HEK293 (cell line): ENCODE data around the gene MAGI1.

ENCODE experiments used
- CTCF ChIA-PET: fragments of 350-600 bp; formaldehyde crosslinking; extraction: SDS; loops from one replicate; lab custom pipeline; 2021; ENCODE audit warnings: antibody characterized with exemption; lab: Yijun Ruan, JAX
- POLR2A ChIA-PET: fragments of 300-600 bp; formaldehyde crosslinking; extraction: SDS; loops from one replicate; lab custom pipeline; 2020; ENCODE audit warnings: antibody characterized with exemption, inconsistent platforms; lab: Yijun Ruan, JAX
- H3K27ac ChIP-seq: fragments of 200-500 bp; sonication (Bioruptor generic); 2 replicates; pipeline ENCODE4 v1.5.1; 2014; ENCODE audit warnings: low read depth, low read length, control low read depth, inconsistent platforms; ENCODE audit errors: extremely low read depth
- H3K36me3 ChIP-seq, 2 experiments: fragments of 200-500 bp in 1 of 2; sonication (Bioruptor generic) in 1 of 2; 1 replicate in 1 of 2; 2 replicates in 1 of 2; pipeline ENCODE4 v1.5.1; 2014 to 2017; ENCODE audit warnings: inconsistent platforms in 2 of 2, low read length in 2 of 2; ENCODE audit not compliant: control insufficient read depth in 2 of 2, insufficient read depth in 1 of 2
- H3K4me1 ChIP-seq: fragments of 200-500 bp; sonication (Bioruptor generic); 2 replicates; pipeline ENCODE4 v1.5.1; 2014; ENCODE audit warnings: mild to moderate bottlenecking, low read length, inconsistent platforms; ENCODE audit not compliant: control insufficient read depth, insufficient read depth
- H3K4me3 ChIP-seq: 2 replicates; pipeline ENCODE4 v1.5.1; 2011; ENCODE audit warnings: low read depth, mild to moderate bottlenecking, control low read depth, low read length, moderate library complexity
- H3K9me3 ChIP-seq: fragments of 200-500 bp; sonication (Bioruptor generic); 2 replicates; pipeline ENCODE4 v1.5.1; 2014; ENCODE audit warnings: low read depth, low read length, inconsistent platforms; ENCODE audit not compliant: control insufficient read depth, insufficient read depth
- BCL11A ChIP-seq: fragments of 450-650 bp; formaldehyde crosslinking; IDR thresholded peaks from 2 replicates; pipeline ENCODE4 v1.5.1; 2016; ENCODE audit warnings: low read depth, missing biosample characterization, missing genetic modification characterization
- FEZF1 ChIP-seq: fragments of 450-650 bp; formaldehyde crosslinking; IDR thresholded peaks from 2 replicates; pipeline ENCODE4 v1.5.1; 2016; ENCODE audit warnings: missing biosample characterization, missing genetic modification characterization
- MYNN ChIP-seq: fragments of 450-650 bp; formaldehyde crosslinking; IDR thresholded peaks from 2 replicates; pipeline ENCODE4 v1.5.1; 2016; ENCODE audit warnings: missing biosample characterization, missing genetic modification characterization, borderline replicate concordance
- TCF7L2 ChIP-seq: IDR thresholded peaks from 2 replicates; pipeline ENCODE4 v1.6.1; 2011; ENCODE audit warnings: low read depth, mild to moderate bottlenecking, inconsistent platforms, low read length, moderate library complexity, borderline replicate concordance
- ZBTB8A ChIP-seq: fragments of 450-650 bp; formaldehyde crosslinking; IDR thresholded peaks from 2 replicates; pipeline ENCODE4 v1.5.1; 2016; ENCODE audit warnings: missing biosample characterization, missing genetic modification characterization
- ZFP3 ChIP-seq: fragments of 450-650 bp; formaldehyde crosslinking; IDR thresholded peaks from 2 replicates; pipeline ENCODE4 v1.5.1; 2016; ENCODE audit warnings: low read depth, missing biosample characterization, missing genetic modification characterization
- ZNF155 ChIP-seq: fragments of 450-650 bp; formaldehyde crosslinking; IDR thresholded peaks from 2 replicates; pipeline ENCODE4 v1.5.1; 2016; ENCODE audit warnings: missing biosample characterization, missing genetic modification characterization
- ZNF16 ChIP-seq: fragments of 450-650 bp; formaldehyde crosslinking; IDR thresholded peaks from 2 replicates; pipeline ENCODE4 v1.5.1; 2016; ENCODE audit warnings: low read depth, missing biosample characterization, missing genetic modification characterization
- ZNF175 ChIP-seq: fragments of 450-650 bp; formaldehyde crosslinking; IDR thresholded peaks from 2 replicates; pipeline ENCODE4 v1.5.1; 2016; ENCODE audit warnings: missing biosample characterization, missing genetic modification characterization
- ZNF184 ChIP-seq: fragments of 450-650 bp; IDR thresholded peaks from 2 replicates; pipeline ENCODE4 v1.5.1; 2018; ENCODE audit warnings: missing biosample characterization, mild to moderate bottlenecking, missing genetic modification characterization
- ZNF19 ChIP-seq: fragments of 450-650 bp; formaldehyde crosslinking; IDR thresholded peaks from 2 replicates; pipeline ENCODE4; 2016; ENCODE audit warnings: missing biosample characterization, missing genetic modification characterization, low read depth
- ZNF221 ChIP-seq: fragments of 450-650 bp; formaldehyde crosslinking; IDR thresholded peaks from 2 replicates; pipeline ENCODE4 v1.5.1; 2017; ENCODE audit warnings: missing biosample characterization, missing genetic modification characterization, borderline replicate concordance
- ZNF274 ChIP-seq, 2 experiments: fragments of 200-500 bp in 1 of 2; fragments of 450-650 bp in 1 of 2; sonication (Bioruptor generic) in 1 of 2; formaldehyde crosslinking in 1 of 2; IDR thresholded peaks; 2 replicates each; pipeline versions ENCODE4 v1.5.1 to v1.6.1; 2014 to 2016; ENCODE audit warnings: borderline replicate concordance in 1 of 2, inconsistent platforms in 1 of 2, low read length in 1 of 2, missing biosample characterization in 1 of 2, missing genetic modification characterization in 1 of 2
- ZNF391 ChIP-seq: fragments of 450-650 bp; formaldehyde crosslinking; IDR thresholded peaks from 2 replicates; pipeline ENCODE4 v1.5.1; 2016; ENCODE audit warnings: low read depth, missing biosample characterization, missing genetic modification characterization, borderline replicate concordance
- ZNF510 ChIP-seq: fragments of 450-650 bp; formaldehyde crosslinking; IDR thresholded peaks from 2 replicates; pipeline ENCODE4 v1.5.1; 2018; ENCODE audit warnings: mild to moderate bottlenecking, missing genetic modification characterization, missing biosample characterization; ENCODE audit not compliant: insufficient replicate concordance
- ZNF660 ChIP-seq: fragments of 450-650 bp; IDR thresholded peaks from 2 replicates; pipeline ENCODE4 v1.5.1; 2018; ENCODE audit warnings: missing biosample characterization, mild to moderate bottlenecking, missing genetic modification characterization
- TF ChIP-seq, protein P1 (sequence below): fragments of 450-650 bp; formaldehyde crosslinking; IDR thresholded peaks from 2 replicates; pipeline ENCODE4 v1.5.1; 2016; ENCODE audit warnings: missing biosample characterization, missing genetic modification characterization
- TF ChIP-seq, protein P2 (sequence below): fragments of 450-650 bp; formaldehyde crosslinking; IDR thresholded peaks from 2 replicates; pipeline ENCODE4 v1.5.1; 2016; ENCODE audit warnings: missing biosample characterization, missing genetic modification characterization
- TF ChIP-seq, protein P3 (sequence below): fragments of 450-650 bp; formaldehyde crosslinking; IDR thresholded peaks from 2 replicates; pipeline ENCODE4 v1.5.1; 2016; ENCODE audit warnings: missing biosample characterization, missing genetic modification characterization
- TF ChIP-seq, protein P4 (sequence below): fragments of 450-650 bp; formaldehyde crosslinking; optimal IDR thresholded peaks from 2 replicates; pipeline ENCODE3; 2016; ENCODE audit warnings: missing biosample characterization, mild to moderate bottlenecking, missing genetic modification characterization
- TF ChIP-seq, protein P5 (sequence below): fragments of 450-650 bp; formaldehyde crosslinking; IDR thresholded peaks from 2 replicates; pipeline ENCODE4 v1.5.1; 2017; ENCODE audit warnings: missing biosample characterization, missing genetic modification characterization
- TF ChIP-seq, protein P6 (sequence below): sonication (generic); formaldehyde crosslinking; IDR thresholded peaks from 2 replicates; pipeline ENCODE4 v1.8.1; 2022; ENCODE audit warnings: mild to moderate bottlenecking, moderate library complexity, missing genetic modification reagents

The MAGI1 gene

DNA sequence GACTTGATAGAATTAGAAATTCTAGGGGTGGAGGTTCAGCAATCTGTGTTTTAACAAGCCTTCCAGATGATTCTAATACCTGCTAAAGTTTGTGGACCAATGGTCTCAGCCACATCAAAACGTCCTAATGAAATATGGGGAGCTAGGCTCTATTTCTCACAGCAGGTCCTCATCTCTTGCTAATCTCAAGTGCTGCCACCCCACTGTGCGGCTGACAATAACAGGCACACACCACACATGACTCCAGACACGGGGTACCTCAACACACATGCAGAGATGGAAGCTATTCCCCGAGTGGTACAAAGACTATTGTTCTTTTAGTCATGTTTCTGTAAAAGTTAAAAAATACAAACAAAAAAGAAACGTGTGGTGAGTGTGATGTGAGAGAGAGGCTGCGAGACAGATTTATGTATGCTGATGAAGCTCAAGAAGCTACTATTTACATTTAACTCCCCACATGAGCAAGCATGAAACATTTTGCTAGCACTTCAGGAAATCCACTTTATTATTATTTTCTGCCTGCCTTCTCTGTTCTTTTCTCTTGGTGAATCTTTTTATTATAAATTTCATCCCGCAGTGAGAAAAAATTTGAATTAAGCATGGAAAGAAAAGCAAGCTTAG lies 405.6 kb downstream of the MAGI1 start (continued):
- TF ChIP-seq, protein P1, sequence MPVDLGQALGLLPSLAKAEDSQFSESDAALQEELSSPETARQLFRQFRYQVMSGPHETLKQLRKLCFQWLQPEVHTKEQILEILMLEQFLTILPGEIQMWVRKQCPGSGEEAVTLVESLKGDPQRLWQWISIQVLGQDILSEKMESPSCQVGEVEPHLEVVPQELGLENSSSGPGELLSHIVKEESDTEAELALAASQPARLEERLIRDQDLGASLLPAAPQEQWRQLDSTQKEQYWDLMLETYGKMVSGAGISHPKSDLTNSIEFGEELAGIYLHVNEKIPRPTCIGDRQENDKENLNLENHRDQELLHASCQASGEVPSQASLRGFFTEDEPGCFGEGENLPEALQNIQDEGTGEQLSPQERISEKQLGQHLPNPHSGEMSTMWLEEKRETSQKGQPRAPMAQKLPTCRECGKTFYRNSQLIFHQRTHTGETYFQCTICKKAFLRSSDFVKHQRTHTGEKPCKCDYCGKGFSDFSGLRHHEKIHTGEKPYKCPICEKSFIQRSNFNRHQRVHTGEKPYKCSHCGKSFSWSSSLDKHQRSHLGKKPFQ, result peak; percentile 62; the same call in 1 of the 2 replicates
- TF ChIP-seq ZNF175 (tag by site-specific recombination) (no peak), FEZF1 (tag by site-specific recombination) (peak; percentile 92), ZNF155 (tag by site-specific recombination) (no peak), ZBTB8A (peak; percentile 49), ZNF221 (tag by site-specific recombination) (no peak), MYNN (no peak), ZNF660 (tag by site-specific recombination) (no peak; the same call in 1 of the 2 replicates), ZNF510 (no peak), ZFP3 (tag by site-specific recombination) (no peak), ZNF184 (tag by site-specific recombination) (no peak)
- TF ChIP-seq, protein P2, sequence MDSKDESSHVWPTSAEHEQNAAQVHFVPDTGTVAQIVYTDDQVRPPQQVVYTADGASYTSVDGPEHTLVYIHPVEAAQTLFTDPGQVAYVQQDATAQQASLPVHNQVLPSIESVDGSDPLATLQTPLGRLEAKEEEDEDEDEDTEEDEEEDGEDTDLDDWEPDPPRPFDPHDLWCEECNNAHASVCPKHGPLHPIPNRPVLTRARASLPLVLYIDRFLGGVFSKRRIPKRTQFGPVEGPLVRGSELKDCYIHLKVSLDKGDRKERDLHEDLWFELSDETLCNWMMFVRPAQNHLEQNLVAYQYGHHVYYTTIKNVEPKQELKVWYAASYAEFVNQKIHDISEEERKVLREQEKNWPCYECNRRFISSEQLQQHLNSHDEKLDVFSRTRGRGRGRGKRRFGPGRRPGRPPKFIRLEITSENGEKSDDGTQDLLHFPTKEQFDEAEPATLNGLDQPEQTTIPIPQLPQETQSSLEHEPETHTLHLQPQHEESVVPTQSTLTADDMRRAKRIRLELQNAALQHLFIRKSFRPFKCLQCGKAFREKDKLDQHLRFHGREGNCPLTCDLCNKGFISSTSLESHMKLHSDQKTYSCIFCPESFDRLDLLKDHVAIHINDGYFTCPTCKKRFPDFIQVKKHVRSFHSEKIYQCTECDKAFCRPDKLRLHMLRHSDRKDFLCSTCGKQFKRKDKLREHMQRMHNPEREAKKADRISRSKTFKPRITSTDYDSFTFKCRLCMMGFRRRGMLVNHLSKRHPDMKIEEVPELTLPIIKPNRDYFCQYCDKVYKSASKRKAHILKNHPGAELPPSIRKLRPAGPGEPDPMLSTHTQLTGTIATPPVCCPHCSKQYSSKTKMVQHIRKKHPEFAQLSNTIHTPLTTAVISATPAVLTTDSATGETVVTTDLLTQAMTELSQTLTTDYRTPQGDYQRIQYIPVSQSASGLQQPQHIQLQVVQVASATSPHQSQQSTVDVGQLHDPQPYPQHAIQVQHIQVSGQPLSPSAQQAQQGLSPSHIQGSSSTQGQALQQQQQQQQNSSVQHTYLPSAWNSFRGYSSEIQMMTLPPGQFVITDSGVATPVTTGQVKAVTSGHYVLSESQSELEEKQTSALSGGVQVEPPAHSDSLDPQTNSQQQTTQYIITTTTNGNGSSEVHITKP (tag by site-specific recombination), result peak; percentile 78
- TF ChIP-seq, protein P3, sequence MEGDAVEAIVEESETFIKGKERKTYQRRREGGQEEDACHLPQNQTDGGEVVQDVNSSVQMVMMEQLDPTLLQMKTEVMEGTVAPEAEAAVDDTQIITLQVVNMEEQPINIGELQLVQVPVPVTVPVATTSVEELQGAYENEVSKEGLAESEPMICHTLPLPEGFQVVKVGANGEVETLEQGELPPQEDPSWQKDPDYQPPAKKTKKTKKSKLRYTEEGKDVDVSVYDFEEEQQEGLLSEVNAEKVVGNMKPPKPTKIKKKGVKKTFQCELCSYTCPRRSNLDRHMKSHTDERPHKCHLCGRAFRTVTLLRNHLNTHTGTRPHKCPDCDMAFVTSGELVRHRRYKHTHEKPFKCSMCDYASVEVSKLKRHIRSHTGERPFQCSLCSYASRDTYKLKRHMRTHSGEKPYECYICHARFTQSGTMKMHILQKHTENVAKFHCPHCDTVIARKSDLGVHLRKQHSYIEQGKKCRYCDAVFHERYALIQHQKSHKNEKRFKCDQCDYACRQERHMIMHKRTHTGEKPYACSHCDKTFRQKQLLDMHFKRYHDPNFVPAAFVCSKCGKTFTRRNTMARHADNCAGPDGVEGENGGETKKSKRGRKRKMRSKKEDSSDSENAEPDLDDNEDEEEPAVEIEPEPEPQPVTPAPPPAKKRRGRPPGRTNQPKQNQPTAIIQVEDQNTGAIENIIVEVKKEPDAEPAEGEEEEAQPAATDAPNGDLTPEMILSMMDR (tag by site-specific recombination), result no peak
- TF ChIP-seq, protein P4, sequence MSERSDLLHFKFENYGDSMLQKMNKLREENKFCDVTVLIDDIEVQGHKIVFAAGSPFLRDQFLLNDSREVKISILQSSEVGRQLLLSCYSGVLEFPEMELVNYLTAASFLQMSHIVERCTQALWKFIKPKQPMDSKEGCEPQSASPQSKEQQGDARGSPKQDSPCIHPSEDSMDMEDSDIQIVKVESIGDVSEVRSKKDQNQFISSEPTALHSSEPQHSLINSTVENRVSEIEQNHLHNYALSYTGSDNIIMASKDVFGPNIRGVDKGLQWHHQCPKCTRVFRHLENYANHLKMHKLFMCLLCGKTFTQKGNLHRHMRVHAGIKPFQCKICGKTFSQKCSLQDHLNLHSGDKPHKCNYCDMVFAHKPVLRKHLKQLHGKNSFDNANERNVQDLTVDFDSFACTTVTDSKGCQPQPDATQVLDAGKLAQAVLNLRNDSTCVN (tag by site-specific recombination), result no peak

DNA sequence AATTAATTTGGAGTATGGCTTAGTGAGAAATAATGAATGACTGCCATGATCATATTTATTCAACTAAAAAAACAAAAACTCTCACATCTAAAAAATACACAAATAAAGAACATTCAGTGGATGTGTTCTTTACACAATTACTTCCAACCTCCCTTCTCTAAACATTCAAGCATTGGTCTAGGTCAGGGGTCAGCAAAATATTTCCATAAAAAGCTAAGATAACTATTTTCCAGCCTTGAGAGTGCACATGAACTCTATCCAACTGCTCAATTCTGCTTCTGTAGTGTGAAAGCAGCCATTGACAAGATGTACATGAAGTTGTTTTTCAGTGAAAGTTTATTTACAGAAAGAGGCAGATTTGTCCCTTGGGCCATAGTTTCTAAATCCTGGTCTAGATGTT lies 406.3 kb downstream of the MAGI1 start:
- H3K4me1 ChIP-seq, result peaks cover 8% of the 10 kb centered on the region; the same call in 1 of the 2 replicates
- no peak overlapping the region for H3K27ac ChIP-seq
- H3K9me3 ChIP-seq, result no peaks in the 10 kb centered on the region
- ChIA-PET CTCF (no interaction called here), POLR2A (no interaction called here)
- TF ChIP-seq, protein P5, sequence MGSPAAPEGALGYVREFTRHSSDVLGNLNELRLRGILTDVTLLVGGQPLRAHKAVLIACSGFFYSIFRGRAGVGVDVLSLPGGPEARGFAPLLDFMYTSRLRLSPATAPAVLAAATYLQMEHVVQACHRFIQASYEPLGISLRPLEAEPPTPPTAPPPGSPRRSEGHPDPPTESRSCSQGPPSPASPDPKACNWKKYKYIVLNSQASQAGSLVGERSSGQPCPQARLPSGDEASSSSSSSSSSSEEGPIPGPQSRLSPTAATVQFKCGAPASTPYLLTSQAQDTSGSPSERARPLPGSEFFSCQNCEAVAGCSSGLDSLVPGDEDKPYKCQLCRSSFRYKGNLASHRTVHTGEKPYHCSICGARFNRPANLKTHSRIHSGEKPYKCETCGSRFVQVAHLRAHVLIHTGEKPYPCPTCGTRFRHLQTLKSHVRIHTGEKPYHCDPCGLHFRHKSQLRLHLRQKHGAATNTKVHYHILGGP (tag by site-specific recombination), result no peak
- no peak for TF ChIP-seq TCF7L2
- TF ChIP-seq BCL11A (tag by site-specific recombination), result no peak
- no peak for TF ChIP-seq ZNF184 (tag by site-specific recombination)
- no peak for TF ChIP-seq ZNF16 (tag by site-specific recombination)
- no peak for TF ChIP-seq ZNF19 (tag by site-specific recombination)
- TF ChIP-seq, protein P6, sequence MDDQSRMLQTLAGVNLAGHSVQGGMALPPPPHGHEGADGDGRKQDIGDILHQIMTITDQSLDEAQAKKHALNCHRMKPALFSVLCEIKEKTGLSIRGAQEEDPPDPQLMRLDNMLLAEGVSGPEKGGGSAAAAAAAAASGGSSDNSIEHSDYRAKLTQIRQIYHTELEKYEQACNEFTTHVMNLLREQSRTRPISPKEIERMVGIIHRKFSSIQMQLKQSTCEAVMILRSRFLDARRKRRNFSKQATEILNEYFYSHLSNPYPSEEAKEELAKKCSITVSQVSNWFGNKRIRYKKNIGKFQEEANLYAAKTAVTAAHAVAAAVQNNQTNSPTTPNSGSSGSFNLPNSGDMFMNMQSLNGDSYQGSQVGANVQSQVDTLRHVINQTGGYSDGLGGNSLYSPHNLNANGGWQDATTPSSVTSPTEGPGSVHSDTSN (CRISPR knock-in tag), result no peak
- TF ChIP-seq ZNF391 (tag by site-specific recombination), result no peak
- no peak for TF ChIP-seq ZNF274 (IDR thresholded peaks at IDR 0.05; ENCODE audit: low read length)
- no peak for TF ChIP-seq ZNF274 (tag by site-specific recombination; IDR thresholded peaks at IDR 0.05; ENCODE audit: borderline replicate concordance)
- no peak overlapping the region for H3K4me3 ChIP-seq
- H3K36me3 ChIP-seq, result no peaks in the 10 kb centered on the region
